ENCODE results near the gene COL2A1.

The COL2A1 gene

DNA sequence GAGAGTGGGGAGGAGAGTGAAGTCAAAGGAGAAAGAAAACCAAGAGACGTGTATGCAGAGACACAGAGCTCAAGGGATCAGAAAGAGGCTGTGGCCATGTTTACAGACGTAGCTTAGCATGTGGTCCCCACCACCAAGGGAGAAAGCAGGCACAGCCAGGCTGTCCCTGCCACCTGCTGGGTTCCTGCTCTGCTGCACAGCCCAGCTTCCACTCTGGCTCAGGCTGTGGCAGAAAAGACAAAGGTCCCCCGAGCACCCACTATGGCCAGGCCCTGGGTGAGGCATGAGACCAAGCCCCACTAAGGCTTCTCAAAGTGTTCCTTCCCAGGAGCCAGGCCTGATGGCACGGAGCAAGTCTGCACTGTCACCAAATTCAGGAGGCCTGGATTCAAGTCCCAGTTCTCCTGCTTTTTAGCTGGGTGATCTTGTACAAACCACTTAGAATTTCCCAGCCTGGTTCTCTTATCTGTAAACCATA, 25.9 kb upstream of the COL2A1 start:
- no peak for DNase-seq (ENCODE audit: low read depth)

DNA sequence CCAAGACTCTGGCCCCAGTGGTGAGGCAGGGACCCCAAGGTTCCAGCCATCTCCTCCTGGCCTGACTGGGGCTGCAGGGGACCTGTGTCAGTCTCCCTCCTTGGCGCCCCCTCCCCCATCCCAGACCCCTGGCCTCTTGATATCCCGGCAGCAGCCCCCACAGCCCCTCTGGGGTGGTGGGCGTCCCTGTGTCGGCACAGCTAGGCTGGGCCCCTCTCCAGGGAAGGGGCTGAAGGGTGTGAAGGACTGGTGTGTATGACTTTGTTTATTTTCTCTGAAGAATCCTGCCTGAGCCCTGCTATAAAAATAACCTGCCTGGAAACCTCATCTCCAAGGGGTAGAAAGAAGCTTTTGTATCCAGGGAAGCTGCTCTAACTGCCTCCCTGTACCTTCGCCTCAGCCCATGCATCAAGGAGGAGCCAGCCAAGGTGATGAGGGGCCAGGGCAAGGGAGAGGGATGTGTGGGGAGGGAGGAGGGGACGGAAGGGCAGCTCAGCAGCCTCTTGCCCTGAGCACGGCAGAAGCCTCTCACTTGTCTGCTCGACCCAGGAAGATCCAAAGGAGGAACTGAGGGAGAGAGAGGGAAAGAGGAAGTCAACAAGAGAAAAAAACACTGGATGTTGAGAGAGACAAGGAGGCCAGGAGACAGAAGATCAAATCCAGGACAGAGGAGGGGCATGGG, 25.4 kb upstream of the COL2A1 start:
- no peak for DNase-seq (ENCODE audit: low read depth)

DNA sequence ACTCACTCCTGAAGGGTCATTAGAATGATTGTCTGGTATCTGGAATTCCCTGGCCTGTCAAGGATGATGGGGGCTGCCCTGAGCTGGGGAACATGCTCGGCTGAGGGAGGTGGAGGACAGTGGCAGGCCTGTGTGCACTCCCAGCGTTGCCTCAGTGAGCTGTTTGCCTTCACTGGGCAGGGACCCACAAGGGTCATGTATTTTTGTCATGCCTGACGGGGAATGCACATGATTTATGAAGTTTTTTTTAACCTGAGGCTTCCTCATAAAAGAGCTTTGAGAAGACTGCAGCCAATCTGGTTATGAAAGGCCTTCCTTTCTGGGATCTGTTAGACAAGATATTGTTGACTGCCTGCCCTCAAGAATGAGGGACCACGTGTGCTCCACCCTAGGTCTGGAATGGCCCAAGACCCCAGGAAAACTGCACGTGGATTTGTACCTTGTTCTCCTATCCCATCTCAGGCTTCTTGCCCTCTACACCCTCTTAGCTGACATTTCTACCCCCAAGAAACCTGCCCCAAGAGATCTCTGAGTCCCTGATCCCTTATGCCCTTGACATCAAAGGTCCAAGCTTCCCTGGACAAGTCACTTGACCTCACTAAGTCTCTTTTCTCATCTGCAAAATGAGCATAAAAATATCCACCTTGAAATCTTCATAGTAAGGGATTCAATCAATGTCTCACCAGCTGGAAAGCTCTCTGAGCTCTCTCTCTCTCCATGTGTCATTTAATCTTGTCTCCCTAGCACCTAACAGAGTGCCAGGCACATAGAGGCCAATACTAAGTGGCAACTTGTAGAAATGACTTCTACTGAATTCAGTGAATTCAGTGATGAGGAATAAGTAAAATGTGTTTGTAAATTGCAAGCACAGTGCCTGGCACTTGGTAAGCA, 24.5 kb upstream of the COL2A1 start:
- DNase-seq (ENCODE audit: low read depth): no peak

DNA sequence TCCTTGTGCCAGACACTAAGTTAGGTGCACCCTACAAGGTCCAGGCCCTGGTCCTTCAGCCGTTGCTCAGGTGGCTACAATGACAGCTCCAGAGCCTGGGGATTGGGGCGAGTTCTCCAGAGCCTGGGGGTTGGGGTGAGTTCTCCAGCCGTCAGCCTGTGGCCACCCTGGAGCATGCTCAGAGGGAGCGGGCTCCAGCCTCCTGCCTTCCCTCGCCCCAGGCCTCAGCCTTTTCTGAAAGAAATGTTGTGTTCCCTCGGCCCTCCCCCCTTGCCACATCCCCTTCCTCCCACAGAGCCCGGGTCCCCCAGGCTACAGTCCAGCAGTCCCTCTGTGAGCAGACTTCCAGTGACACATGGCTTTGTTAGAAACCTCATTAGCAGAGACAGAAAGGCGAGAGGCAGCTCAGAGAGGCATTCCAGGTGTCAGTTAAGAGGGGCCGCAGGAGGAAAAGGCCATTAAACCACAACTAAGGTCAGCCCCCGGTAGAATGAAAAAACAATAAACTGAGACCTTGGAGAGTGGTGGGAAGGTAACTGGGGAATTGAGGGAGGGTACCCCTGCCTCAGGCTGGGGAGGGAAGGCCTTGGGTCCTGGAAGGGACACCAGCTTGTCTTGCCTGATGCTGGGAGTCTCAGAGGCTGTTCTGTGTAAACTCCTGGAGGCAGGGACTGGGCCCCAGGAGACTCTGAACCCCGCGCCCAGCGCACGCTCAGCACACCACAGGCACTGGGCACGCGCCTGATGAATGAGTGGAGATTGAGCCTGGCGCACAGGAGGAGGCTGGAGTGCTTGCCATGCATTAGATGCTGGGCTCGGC, 23.1 kb upstream of the COL2A1 start:
- no peak for DNase-seq (ENCODE audit: low read depth)

DNA sequence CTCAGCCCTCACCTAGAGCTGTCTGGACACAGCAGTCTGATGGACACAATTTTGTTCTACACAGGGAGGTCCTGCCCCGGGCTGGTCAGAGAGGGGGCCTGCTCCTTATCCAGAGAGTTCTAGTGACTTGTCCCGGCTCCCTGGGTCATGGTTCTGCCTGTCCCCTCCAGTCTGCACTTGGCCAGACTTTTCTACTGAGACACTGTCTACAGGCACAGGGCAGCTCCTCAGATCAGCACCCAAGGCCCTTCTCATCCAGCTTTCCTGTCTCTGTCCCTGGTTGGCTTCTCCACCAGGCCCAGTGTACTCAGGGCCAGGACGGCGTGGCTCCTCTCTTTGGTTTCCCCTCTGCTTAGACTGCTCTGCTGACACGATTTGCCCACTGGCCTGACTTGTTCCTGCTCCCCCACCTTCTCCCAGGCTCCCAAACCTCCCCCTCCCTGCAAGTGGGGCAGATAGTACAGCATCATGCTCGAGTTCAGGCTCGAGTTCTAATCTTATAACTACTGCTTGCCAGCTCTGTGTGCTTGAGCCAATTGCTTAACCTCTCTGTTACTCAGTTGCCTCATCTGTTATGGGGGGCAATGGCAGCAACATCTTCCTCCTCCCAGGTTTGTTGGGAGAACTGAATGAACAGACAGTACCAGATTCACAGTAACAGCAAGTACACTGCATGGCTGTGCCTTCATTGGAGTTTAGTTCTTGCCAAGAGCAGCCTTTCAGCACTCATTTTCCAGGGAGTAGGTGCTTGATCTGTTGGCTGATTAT, 22.0 kb upstream of the COL2A1 start:
- DNase-seq (ENCODE audit: low read depth): no peak

DNA sequence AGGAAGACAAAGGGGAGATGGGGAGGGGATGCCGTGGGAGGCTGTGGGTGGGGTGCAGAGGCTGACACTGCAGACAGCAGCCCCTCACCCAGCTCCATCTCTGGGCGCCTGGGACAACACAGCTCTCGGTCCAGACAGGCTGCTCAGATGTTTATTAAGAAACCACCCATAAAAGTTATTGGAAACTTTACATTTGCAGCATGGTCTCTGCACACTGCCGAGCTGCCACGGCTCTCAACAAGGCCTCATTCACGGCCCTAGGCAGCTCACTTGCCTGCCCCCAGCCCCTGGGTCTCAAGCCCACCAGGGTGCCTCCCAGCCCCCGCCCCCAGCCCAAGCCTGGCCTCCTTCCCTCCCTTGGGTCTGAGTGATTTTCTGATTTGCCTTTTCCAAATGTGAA, 21.0 kb upstream of the COL2A1 start:
- no peak for DNase-seq (ENCODE audit: low read depth)

DNA sequence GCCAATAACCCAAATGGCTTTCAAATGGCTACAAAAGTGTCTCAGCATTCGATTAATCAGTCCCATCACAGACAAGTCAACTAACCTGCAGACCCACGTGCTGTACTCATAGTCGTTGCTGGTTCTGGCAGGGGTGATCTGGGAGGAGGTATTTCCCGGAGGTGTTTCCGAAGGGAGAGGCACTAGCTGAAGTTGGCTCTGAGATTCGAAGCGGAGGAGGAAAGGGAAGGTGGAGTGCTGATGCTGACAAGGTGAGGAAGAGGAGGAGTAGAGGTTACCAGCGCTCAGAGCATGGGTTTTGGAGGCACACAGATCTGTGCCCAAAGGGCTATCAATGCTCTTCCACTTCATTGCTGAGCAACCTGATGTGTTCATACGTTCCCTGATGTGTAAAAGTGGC, 20.5 kb upstream of the COL2A1 start:
- no peak for DNase-seq (ENCODE audit: low read depth)

DNA sequence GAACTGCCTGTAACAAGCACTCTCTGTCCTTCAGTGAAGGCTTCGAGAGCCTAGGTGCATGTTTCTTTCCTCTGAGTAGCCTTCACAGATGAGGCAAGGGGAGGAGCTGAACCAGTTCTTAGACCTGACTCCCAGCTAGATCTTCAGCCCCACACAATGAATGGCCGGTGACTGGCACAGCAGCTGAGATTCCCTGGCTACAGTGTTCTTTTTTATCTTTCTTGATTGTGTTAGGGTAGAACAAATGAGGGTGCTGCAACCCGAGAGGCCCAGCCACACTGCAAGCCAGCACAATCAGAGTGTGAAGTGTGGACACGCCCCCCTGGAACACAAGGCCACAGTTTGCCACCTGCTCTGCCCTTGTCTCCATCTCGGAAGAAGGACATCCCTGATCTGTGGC, 19.1 kb upstream of the COL2A1 start:
- DNase-seq (ENCODE audit: low read depth): no peak

DNA sequence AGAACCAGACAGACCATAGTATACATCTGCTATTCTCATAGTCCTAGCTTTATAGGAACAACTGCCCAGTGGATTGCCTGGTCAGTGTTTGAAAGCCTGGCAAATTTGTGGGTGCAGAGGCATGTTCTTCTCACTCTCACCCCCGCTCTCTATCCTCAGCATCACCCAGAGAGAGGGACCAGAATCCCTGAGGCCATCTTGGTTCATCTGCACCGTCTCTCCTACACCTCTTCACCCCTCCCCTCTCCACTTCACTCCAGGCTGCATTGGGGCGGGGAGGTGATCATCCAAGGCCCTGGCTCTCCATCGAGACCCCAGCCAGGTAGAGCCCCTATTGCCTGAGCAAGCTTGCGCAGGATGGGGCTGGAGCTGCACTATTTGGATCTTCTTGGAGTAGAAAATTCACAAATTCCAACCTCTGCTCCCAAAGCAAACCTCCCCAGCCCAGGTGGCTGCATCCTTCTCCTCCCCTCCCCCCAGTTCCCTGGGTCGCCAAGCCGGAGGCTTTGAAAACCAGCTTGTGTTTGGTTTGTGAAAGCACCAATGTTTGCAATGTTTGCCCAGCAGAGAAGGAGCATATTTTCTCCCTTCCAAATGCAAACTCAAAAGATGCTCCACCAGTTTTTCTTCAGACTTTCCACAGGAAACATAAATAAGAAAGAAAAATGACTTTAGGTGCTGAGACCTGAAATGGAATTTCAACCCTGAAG, 18.6 kb upstream of the COL2A1 start:
- DNase-seq (ENCODE audit: low read depth): no peak

DNA sequence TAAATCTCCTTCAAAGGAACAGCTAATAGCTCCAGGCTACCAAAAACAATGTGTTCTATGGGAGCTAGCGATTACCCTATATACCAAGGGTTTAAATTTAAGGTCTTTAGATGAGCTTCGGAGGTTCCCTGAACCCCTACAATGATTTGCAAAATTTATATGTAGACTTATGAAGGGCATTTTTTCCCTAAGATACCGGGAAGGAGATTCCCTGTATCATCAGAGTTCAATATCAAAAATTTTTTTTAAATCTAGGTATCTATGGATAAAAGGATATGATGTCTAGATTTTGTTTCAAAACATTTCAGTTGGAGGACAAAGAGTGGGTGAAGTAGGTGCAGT, 17.9 kb upstream of the COL2A1 start:
- no peak for DNase-seq (ENCODE audit: low read depth)

DNA sequence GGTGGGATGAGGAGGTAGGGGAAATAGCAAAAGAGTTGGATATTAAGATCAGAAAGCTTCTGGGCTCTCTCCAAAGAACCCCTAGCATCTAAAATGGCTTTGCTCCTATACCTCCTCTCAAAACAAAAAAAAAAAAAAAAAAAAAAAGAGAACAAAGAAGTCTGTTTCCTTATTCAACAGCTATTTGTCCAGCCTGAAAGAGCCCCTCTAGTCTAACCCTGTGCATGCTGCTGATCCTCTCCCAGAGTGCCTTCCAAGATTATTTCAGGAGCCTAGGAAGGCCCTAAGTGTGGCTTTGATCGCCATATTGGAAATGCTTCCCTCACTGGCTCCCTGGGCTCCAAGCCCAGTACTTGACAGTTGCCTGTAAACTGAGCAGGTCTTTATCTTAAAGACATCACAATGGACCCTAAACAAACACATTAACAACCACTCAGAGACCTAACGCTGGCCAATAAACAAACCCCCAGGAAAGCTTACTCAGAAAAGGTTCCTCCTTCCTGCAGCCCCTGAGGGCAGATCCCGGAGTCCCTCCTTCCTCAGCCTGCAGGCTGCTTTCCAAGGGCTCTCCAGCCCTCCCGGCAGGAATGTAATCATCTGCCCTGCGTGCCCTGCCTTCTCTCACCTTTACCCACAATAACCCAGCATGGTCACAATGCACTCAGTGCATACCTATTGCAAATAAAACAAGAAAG, 17.4 kb upstream of the COL2A1 start:
- no peak for DNase-seq (ENCODE audit: low read depth)

DNA sequence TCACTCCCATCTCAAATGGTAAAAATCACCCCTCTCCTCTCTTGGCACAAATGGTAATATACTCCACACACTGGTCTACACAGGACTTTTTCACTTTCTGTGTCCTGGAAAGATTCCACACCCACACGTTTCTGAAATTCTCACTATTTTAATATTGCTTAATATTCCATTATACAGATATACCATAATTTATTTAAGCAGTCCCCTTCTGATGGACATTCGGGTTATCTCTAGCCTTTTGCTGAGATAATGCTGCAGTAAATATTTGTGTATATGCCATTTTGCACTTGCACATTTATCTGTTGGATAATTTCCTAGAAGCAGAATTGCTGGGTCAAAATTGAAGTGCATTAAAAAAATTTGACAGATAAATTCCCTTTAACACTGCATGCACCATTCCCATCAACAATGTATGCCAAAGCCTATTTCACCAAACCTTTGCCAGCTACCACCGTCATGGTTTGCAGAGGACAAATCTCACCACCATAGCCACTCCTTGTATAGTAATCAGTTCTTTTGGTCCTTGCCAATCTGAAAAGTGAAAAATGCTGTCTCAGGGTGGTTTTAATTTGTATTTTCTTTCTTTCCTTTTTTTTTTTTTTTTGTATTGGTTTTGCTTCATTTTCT, 15.5 kb upstream of the COL2A1 start:
- no peak for DNase-seq (ENCODE audit: low read depth)

DNA sequence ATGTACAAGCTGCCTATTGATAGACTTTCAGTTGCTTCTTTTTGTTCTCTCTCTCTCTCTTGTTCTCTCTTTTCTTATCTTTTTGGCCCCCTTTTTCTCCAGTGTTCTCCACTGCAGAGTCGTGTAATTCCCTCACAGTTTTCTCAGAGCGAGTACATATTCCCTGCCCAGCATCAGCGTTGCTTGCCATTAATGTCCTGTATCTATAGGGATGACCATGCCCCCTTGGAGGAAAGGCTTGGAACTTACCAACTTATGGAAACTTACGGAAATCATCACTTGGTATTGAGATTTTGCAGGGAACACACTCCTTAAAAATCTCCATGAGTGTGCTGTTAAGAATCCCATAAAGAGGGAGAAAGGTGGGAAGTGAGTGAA, 14.3 kb upstream of the COL2A1 start:
- no peak for DNase-seq (ENCODE audit: low read depth)

DNA sequence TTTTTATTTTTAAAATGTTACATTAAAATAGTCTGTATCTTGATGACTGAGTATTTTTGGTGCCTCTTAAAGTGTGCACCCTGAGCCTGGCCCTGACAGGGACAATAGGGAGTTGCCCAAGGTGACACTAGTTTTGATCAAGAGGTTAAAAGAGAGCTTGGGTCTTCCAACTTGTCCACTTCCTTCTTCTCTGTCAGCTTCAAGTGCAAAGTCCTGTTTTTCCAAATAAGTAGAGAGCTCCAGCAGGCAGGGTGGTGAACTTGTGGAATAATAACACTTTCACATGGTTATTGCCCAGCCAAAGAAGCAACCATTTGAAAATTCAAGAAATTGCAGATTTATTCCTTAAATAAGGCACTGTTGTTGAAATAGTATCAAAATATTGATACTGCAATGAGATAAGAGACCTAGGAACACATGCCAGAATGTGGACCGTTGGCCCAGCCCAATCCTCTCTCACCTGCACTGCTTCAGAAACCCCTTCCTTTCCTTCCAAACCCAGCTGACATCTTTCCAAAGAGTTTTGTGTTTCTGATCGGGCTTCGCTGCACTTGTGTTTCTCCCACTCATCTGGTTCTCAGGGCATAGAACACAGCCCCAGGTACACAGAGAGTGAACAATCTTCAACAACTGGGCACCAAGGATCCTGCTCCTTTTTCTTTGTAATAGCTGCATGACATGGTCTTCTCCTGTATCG, 13.8 kb upstream of the COL2A1 start:
- no peak for DNase-seq (ENCODE audit: low read depth)

DNA sequence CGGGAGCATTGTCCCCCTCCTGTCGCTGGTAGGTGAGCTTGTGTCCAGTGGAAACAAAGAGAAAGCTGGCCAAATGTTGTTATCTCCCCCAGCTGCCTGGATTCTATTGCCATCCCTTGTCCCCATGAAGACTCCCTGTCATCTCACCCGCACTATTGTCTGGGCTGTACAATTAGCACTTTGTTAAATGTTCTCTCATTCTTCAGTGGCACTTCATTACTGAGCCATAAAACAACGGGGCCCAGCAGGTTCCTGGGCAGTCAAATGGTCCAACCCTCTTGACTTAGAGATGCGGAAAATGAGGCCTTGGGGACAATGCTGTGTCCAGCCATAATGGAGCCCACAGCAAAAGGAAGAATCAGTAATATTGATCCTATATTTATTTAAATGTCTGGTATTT, 13.2 kb upstream of the COL2A1 start:
- no peak for DNase-seq (ENCODE audit: low read depth)

DNA sequence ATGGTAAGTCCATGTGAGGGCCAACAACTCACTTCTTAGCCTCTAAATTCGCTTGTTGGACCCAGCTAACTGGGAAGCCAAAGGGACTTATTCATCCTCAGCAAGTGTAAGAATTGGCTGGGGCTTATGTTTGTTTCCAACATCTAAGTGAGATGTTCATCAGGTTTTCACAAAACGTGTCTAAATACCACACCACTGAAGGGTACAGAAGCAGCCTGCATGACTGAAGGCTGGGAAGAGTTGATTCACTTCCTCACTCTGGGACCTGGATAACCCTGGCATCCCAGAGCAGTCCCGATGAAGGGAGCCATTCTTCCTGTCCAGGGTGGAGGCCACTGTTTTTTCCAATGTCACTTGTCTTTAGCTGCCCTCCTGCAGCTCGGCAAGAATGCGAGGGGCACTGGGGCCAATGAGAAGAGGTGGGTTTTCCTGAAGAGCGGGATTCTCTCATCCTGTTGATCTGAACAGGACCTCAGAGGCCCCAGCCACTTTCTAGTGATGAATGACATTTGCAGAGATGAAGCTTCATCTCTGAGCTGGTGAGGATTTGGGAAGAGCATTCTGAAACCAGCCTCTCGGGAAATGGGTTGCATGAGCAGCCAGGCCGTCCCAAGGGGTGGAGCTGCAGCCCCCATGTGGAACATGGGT, 12.2 kb upstream of the COL2A1 start:
- no peak for DNase-seq (ENCODE audit: low read depth)

DNA sequence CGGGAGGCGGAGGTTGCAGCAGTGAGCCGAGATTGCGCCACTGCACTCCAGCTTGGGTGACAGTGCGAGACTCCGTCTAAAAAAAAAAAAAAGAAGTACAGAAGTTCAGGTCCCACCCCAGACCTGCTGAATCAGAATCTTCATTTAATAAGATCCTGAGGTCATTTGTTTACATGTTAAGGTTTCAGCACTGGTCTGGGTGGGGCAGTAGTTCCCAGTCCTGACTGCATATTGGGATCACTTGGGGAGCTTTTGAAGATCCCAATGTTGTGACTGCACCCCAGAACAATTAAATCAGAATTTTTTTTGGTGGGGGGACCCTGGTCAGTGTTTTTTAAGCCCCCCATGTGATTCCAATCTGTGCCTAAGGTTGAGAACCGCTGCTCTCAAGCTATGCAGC, 11.7 kb upstream of the COL2A1 start:
- no peak for DNase-seq (ENCODE audit: low read depth)

DNA sequence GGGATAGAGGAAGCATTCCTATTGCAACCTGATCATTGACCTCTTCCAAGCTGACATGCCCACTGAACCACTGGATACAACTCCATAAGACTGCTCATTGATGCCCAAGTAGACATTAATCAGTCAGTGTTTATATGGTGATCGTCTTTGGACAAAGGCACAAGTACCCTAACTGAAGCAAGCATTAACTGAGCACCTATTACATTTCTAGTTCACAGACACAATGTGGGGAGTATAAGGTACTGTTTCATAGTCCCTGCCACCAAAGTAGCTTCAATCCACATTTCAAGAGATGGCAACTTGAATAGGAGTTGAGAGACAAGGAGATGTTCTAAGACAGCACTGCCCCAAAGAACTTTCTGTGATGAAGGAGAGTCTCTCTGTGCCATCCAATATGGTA, 10.9 kb upstream of the COL2A1 start:
- DNase-seq (ENCODE audit: low read depth): no peak

DNA sequence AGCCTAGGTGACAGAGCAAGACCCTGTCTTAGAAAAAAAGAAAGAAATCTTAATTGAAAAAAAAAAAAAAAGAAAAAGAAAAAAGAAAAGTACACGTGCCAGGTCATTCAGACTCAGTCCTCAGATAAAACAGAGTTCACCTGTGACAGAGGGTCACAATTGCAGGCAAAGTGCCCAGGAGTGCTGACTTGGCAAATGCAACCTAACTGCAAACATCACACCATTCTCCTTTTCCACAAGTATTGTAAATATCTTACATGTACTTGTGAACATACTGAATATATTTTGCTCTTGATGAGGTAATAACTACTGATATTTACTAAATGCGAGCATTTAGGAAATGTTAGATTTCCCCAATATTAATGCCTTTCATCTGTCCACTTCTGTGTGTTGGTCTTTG, 9.0 kb upstream of the COL2A1 start:
- DNase-seq (ENCODE audit: low read depth): no peak

Measured in T-helper 22 cell (primary cell).